ENCODE results near the gene MAPK10. TPM values are rescaled to one million over a fixed set of nuclear protein-coding genes. Genes with fewer than 3 reads are reported as not detected.

The MAPK10 gene
- polyA plus RNA-seq, 3 donors, result 0.36 TPM; not detected in 2

DNA sequence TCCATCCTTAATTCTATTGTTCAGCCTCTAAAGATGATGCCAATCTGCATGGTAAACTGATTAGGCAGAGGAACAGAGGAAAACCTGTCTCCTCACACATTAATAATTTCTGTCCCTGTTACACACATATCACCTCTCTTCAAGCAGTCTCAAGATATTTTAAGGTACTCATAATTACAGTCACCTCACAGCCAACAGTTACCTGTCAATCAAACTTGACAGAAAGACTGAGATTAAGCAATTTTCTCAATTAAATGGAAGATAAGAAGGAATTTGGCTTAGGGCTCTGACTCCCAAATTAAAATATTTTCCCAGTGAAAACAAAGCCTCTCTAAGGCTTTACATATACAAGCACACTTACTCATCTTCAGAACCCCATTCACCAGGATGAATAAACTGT lies 85.2 kb downstream of the MAPK10 start:
- Histone ChIP-seq H3K4me2 (replicated peaks; ENCODE audit: extremely low read depth, low read length, poor library complexity, severe bottlenecking) (no peak overlapping the region), H3K79me2 (ENCODE audit: insufficient read depth, low read length) (no peaks in the 10 kb centered on the region), H3K27ac (ENCODE audit: low read depth in 1 of 2, low read length in 2 of 2) (no peak overlapping the region), H2AFZ (ENCODE audit: insufficient read depth, low read depth, low read length, poor library complexity, severe bottlenecking) (no peak overlapping the region), H3K36me3 (replicated peaks in 1 of 2; ENCODE audit: control insufficient read depth in 1 of 2, insufficient read depth in 2 of 2, low read length in 2 of 2) (no peaks in the 10 kb centered on the region), H3K4me1 (ENCODE audit: control insufficient read depth in 1 of 2, insufficient read depth in 2 of 2, low read length in 2 of 2) (no peaks in the 10 kb centered on the region), H3K27me3 (ENCODE audit: control insufficient read depth in 2 of 2, insufficient read depth in 2 of 2, low read length in 2 of 2) (no peaks in the 10 kb centered on the region), H3K4me3 (replicated peaks in 1 of 3; ENCODE audit: low read depth in 2 of 3, low read length in 3 of 3) (no peak overlapping the region), H3K9me3 (replicated peaks in 1 of 2; ENCODE audit: control insufficient read depth in 1 of 2, insufficient read depth in 1 of 2, low read length in 2 of 2) (no peaks in the 10 kb centered on the region), H4K20me1 (ENCODE audit: insufficient read depth, low read length) (no peaks in the 10 kb centered on the region), H3K9ac (ENCODE audit: insufficient read depth, low read length, poor library complexity, severe bottlenecking) (no peak overlapping the region)
- H3K9me3 Mint-ChIP-seq, result peaks cover 0 to 4% (median 2%) of the 10 kb centered on the region in 7 donors
- TF ChIP-seq, protein P1, sequence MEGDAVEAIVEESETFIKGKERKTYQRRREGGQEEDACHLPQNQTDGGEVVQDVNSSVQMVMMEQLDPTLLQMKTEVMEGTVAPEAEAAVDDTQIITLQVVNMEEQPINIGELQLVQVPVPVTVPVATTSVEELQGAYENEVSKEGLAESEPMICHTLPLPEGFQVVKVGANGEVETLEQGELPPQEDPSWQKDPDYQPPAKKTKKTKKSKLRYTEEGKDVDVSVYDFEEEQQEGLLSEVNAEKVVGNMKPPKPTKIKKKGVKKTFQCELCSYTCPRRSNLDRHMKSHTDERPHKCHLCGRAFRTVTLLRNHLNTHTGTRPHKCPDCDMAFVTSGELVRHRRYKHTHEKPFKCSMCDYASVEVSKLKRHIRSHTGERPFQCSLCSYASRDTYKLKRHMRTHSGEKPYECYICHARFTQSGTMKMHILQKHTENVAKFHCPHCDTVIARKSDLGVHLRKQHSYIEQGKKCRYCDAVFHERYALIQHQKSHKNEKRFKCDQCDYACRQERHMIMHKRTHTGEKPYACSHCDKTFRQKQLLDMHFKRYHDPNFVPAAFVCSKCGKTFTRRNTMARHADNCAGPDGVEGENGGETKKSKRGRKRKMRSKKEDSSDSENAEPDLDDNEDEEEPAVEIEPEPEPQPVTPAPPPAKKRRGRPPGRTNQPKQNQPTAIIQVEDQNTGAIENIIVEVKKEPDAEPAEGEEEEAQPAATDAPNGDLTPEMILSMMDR (IDR thresholded peaks at IDR 0.05), result no peak
- H3K27ac Mint-ChIP-seq, result no peak overlapping the region
- no peaks in the 10 kb centered on the region for H3K27me3 Mint-ChIP-seq (ENCODE audit: low read depth in 3 of 3)
- H3K4me3 Mint-ChIP-seq, result no peak overlapping the region
- H3K4me1 Mint-ChIP-seq, result no peaks in the 10 kb centered on the region
- DNase-seq, result no peak
- intact Hi-C loops (cut with micrococcal nuclease), result no loop called here
- no peaks in the 10 kb centered on the region for H3K36me3 Mint-ChIP-seq

DNA sequence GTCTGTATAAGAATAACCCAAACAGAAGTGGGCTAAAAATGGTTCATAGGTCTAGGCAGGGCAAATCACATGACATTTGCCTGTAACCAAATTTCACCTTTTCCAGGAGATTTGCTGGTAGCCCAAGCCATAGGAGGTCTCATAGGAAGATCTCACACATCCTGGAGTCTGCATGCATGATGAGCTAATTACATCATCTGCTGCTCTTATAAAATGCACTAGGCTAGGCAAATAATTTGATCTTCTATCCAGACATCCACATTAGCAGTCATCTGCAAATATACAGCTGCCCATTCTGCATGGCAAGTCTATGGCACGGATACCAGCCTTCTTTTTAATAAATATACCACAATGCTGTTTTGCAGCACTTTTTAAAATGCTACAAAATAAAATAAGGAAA lies 87.2 kb downstream of the MAPK10 start:
- H3K36me3 Mint-ChIP-seq, result no peaks in the 10 kb centered on the region
- no CpG with 5 or more reads among the region's 1 CpG for WGBS (ENCODE audit: insufficient coverage)
- no peak for DNase-seq
- H3K9me3 ChIP-seq (replicated peaks in 1 of 2; ENCODE audit: control insufficient read depth in 1 of 2, insufficient read depth in 1 of 2, low read length in 2 of 2), result no peaks in the 10 kb centered on the region
- H3K4me1 ChIP-seq (ENCODE audit: control insufficient read depth in 1 of 2, insufficient read depth in 2 of 2, low read length in 2 of 2), result no peaks in the 10 kb centered on the region
- H4K20me1 ChIP-seq (ENCODE audit: insufficient read depth, low read length), result no peaks in the 10 kb centered on the region
- no peak overlapping the region for H2AFZ ChIP-seq (ENCODE audit: insufficient read depth, low read depth, low read length, poor library complexity, severe bottlenecking)
- H3K4me1 Mint-ChIP-seq, result no peaks in the 10 kb centered on the region
- no peak overlapping the region for H3K4me2 ChIP-seq (replicated peaks; ENCODE audit: extremely low read depth, low read length, poor library complexity, severe bottlenecking)
- H3K36me3 ChIP-seq (replicated peaks in 1 of 2; ENCODE audit: control insufficient read depth in 1 of 2, insufficient read depth in 2 of 2, low read length in 2 of 2), result no peaks in the 10 kb centered on the region
- peaks cover 0 to 4% (median 2%) of the 10 kb centered on the region in 7 donors for H3K9me3 Mint-ChIP-seq
- no peaks in the 10 kb centered on the region for H3K79me2 ChIP-seq (ENCODE audit: insufficient read depth, low read length)
- H3K27me3 ChIP-seq (ENCODE audit: control insufficient read depth in 2 of 2, insufficient read depth in 2 of 2, low read length in 2 of 2), result no peaks in the 10 kb centered on the region
- H3K4me3 Mint-ChIP-seq, result no peak overlapping the region
- TF ChIP-seq, protein P1 (IDR thresholded peaks at IDR 0.05), result no peak
- H3K4me3 ChIP-seq (replicated peaks in 1 of 3; ENCODE audit: low read depth in 2 of 3, low read length in 3 of 3), result no peak overlapping the region
- no peak overlapping the region for H3K27ac Mint-ChIP-seq
- no peak overlapping the region for H3K9ac ChIP-seq (ENCODE audit: insufficient read depth, low read length, poor library complexity, severe bottlenecking)
- H3K27me3 Mint-ChIP-seq (ENCODE audit: low read depth in 3 of 3), result no peaks in the 10 kb centered on the region
- intact Hi-C loops (cut with micrococcal nuclease), result no loop called here
- no peak overlapping the region for H3K27ac ChIP-seq (ENCODE audit: low read depth in 1 of 2, low read length in 2 of 2)
